Stimulated activated CD4-positive, alpha-beta T cell treated with anti-CD3 and anti-CD28 coated beads, Interleukin-15, amount 100 ng/mL, for 24 hours (primary cell): ENCODE data around the gene SPTBN1.

Experiments used
- DNase-seq: peaks from one replicate; pipeline ENCODE4 v3.0.0-alpha.2; 2020

The SPTBN1 gene

GRCh38 chr2:54578648-54579045 is 122.5 kb downstream of the SPTBN1 start:
- DNase-seq = no peak

- no peak for DNase-seq
These were observed 123.0 kb downstream of the SPTBN1 start for GRCh38 chr2:54579061-54579681.

GRCh38 chr2:54579682-54580620 is 123.8 kb downstream of the SPTBN1 start:
- peak; percentile 48 for DNase-seq

GRCh38 chr2:54581326-54582039 is 125.4 kb downstream of the SPTBN1 start:
- no peak for DNase-seq

GRCh38 chr2:54582987-54583386 is 126.9 kb downstream of the SPTBN1 start:
- DNase-seq = no peak

GRCh38 chr2:54584598-54584997 is 128.5 kb downstream of the SPTBN1 start:
- no peak for DNase-seq

GRCh38 chr2:54585136-54585733 is 129.1 kb downstream of the SPTBN1 start:
- no peak for DNase-seq

- no peak for DNase-seq
These were observed 129.9 kb downstream of the SPTBN1 start for GRCh38 chr2:54586062-54586461.

GRCh38 chr2:54586494-54586893 is 130.4 kb downstream of the SPTBN1 start:
- DNase-seq = no peak

- DNase-seq = no peak
These were observed 131.3 kb downstream of the SPTBN1 start for GRCh38 chr2:54587171-54588016.

GRCh38 chr2:54588244-54588899 is 132.2 kb downstream of the SPTBN1 start:
- DNase-seq = no peak

- DNase-seq = no peak
These were observed 132.9 kb downstream of the SPTBN1 start for GRCh38 chr2:54589038-54589339.

- peak; percentile 51 for DNase-seq
These were observed 133.5 kb downstream of the SPTBN1 start for GRCh38 chr2:54589340-54590215.

GRCh38 chr2:54590216-54591120 is 134.3 kb downstream of the SPTBN1 start:
- DNase-seq = no peak

- DNase-seq = no peak
These were observed 135.4 kb downstream of the SPTBN1 start for GRCh38 chr2:54591551-54591950.

GRCh38 chr2:54593249-54593648 is 137.1 kb downstream of the SPTBN1 start:
- no peak for DNase-seq

- no peak for DNase-seq
These were observed 137.9 kb downstream of the SPTBN1 start for GRCh38 chr2:54594048-54594447.

GRCh38 chr2:54595161-54595803 is 139.2 kb downstream of the SPTBN1 start:
- no peak for DNase-seq
